ENCODE data around the gene UBR1. TPM values are rescaled to one million over a fixed set of nuclear protein-coding genes. Genes with fewer than 3 reads are reported as not detected.

UBR1 gene
- total and polyA plus RNA-seq, 2 experiments from 2014 or later, result 17.2 to 19.6 TPM

DNA sequence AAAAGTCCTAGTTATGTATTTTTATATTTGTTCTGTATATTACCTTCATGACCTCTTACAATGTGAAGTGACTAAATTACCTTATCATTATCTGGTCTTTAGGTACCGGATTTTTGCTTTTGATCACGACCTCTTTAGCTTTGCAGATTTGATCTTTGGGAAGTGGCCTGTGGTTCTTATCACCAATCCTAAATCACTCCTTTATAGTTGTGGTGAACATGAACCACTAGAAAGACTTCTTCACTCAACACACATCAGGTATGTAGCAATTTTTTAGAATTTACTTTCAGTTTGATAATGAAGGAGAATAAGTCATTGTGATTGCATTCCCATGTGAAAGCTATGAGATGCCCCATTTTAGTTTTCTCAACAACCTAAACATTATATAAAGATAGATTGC is 45.9 kb upstream of the UBR1 start:
- DNase-seq (ENCODE audit: low spot score), result no peak
- Histone ChIP-seq H3K9me2 (ENCODE audit: insufficient read depth) (no peaks in the 10 kb centered on the region), H3K4me2 (no peak overlapping the region), H3F3A (replicated peaks; ENCODE audit: low read depth) (no peaks in the 10 kb centered on the region), H4K20me1 (replicated peaks; ENCODE audit: insufficient read depth) (no peaks in the 10 kb centered on the region), H3K36me3 (ENCODE audit: insufficient read depth) (no peaks in the 10 kb centered on the region; the same call in 1 of the 2 replicates), H3K79me2 (replicated peaks; ENCODE audit: insufficient read depth) (no peaks in the 10 kb centered on the region), H3K4me1 (ENCODE audit: insufficient read depth) (no peaks in the 10 kb centered on the region), H2AFZ (no peak overlapping the region), H3K27ac (ENCODE audit: low read depth) (no peak overlapping the region), H3K4me3 (no peak overlapping the region), H3K27me3 (ENCODE audit: insufficient read depth) (no peaks in the 10 kb centered on the region)
- TF ChIP-seq CTCF (conservative IDR thresholded peaks at IDR 0.05; ENCODE audit: low read depth in 2 of 2) (no peak), POLR2AphosphoS5 (IDR thresholded peaks at IDR 0.05; ENCODE audit: low read depth) (no peak), EZH2 (IDR thresholded peaks at IDR 0.05; ENCODE audit: low read depth, unreplicated experiment) (no peak), EZH2phosphoT487 (IDR thresholded peaks at IDR 0.05; ENCODE audit: unreplicated experiment) (no peak), ETS1 (IDR thresholded peaks at IDR 0.05) (no peak), ZNF331 (CRISPR knock-in tag; IDR thresholded peaks at IDR 0.05; ENCODE audit: low read depth) (no peak), STAT1 (IDR thresholded peaks at IDR 0.05; ENCODE audit: unreplicated experiment) (no peak), CREB1 (CRISPR knock-in tag; IDR thresholded peaks at IDR 0.05; ENCODE audit: low read depth) (no peak), ZNF114 (CRISPR knock-in tag; IDR thresholded peaks at IDR 0.05) (no peak), JUNB (IDR thresholded peaks at IDR 0.05; ENCODE audit: unreplicated experiment) (no peak), NANOG (IDR thresholded peaks at IDR 0.05; ENCODE audit: borderline replicate concordance) (no peak), ZNF462 (CRISPR knock-in tag; IDR thresholded peaks at IDR 0.05) (no peak)
- no peak overlapping the region for H3K27ac Mint-ChIP-seq
- no peaks in the 10 kb centered on the region for H3K36me3 Mint-ChIP-seq (ENCODE audit: low read depth)
- no peaks in the 10 kb centered on the region for H3K4me1 Mint-ChIP-seq
- H3K9me3 Mint-ChIP-seq, result no peaks in the 10 kb centered on the region
- H3K27me3 Mint-ChIP-seq (ENCODE audit: insufficient read depth, low read depth, poor library complexity), result peaks cover 2% of the 10 kb centered on the region
- ATAC-seq, result no peak
- no peak overlapping the region for H3K4me3 Mint-ChIP-seq
